OCI-LY1 (cell line): ENCODE data around the gene LIPT2.

Experiments used
- CTCF ChIP-seq: fragments of 200-600 bp; sonication (generic), shearing (Covaris generic); IDR thresholded peaks from 2 replicates; pipeline ENCODE4 v1.5.1; 2017; ENCODE audit warnings: mild to moderate bottlenecking, antibody characterized with exemption, low read length, moderate library complexity, mixed read lengths
- EZH2 ChIP-seq: fragments of 200-600 bp; sonication (generic), shearing (Covaris generic); IDR thresholded peaks from 2 replicates; pipeline ENCODE4 v1.8.0; 2017; ENCODE audit warnings: borderline replicate concordance, mixed run types, mild to moderate bottlenecking, antibody characterized with exemption, low read length, moderate library complexity, mixed read lengths

- TF ChIP-seq CTCF (no peak), EZH2 (no peak)
These were observed 28.2 kb upstream of the LIPT2 start for GRCh38 chr11:74521666-74522252.
